SK-N-SH treated with all-trans-retinoic acid at 6 μM for 48 hours (cell line): ENCODE measurements around the gene FOXP4.

Experiments used
- ATAC-seq: fragments of 200-7000 bp; cut with Tn5 transposase; 3 replicates; pipeline ENCODE4 v1.9.1; 2020; ENCODE audit warnings: mild to moderate bottlenecking, moderate library complexity
- BACH2 ChIP-seq: fragments of 250-450 bp; sonication (Bioruptor Pico); IDR thresholded peaks from 2 replicates; pipeline ENCODE4 v1.9.0; 2021; ENCODE audit warnings: mild to moderate bottlenecking, borderline replicate concordance
- CSDC2 ChIP-seq: fragments of 250-450 bp; sonication (Bioruptor Pico); IDR thresholded peaks from 2 replicates; pipeline ENCODE4 v1.5.0; 2020; ENCODE audit warnings: mild to moderate bottlenecking, moderate library complexity
- ESRRG ChIP-seq: fragments of 250-450 bp; sonication (Bioruptor Pico); IDR thresholded peaks from 2 replicates; pipeline ENCODE4 v1.6.1; 2021; ENCODE audit warnings: mild to moderate bottlenecking
- GLIS3 ChIP-seq: fragments of 250-450 bp; sonication (Bioruptor Pico); IDR thresholded peaks from 2 replicates; pipeline ENCODE4 v1.5.0; 2020; ENCODE audit warnings: mild to moderate bottlenecking, moderate library complexity
- ISL1 ChIP-seq: fragments of 250-450 bp; sonication (Bioruptor Pico); IDR thresholded peaks from 2 replicates; pipeline ENCODE4 v2.1.2; 2022; ENCODE audit warnings: mild to moderate bottlenecking, moderate library complexity
- PPARA ChIP-seq: fragments of 250-450 bp; sonication (Bioruptor Pico); IDR thresholded peaks from 2 replicates; pipeline ENCODE4 v1.5.0; 2020; ENCODE audit warnings: mild to moderate bottlenecking, borderline replicate concordance
- SNAI2 ChIP-seq: fragments of 250-450 bp; sonication (Bioruptor Pico); IDR thresholded peaks from 2 replicates; pipeline ENCODE4 v1.5.0; 2020; ENCODE audit warnings: mild to moderate bottlenecking, moderate library complexity
- TCF4 ChIP-seq: fragments of 250-450 bp; sonication (Bioruptor Pico); IDR thresholded peaks from 2 replicates; pipeline ENCODE4 v1.8.0; 2021; ENCODE audit warnings: mild to moderate bottlenecking, moderate library complexity, borderline replicate concordance
- TOX ChIP-seq: fragments of 250-450 bp; sonication (Bioruptor Pico); IDR thresholded peaks from 2 replicates; pipeline ENCODE4 v1.8.0; 2021; ENCODE audit warnings: mild to moderate bottlenecking, moderate library complexity, borderline replicate concordance
- ZC3H10 ChIP-seq: fragments of 250-450 bp; sonication (Bioruptor Pico); IDR thresholded peaks from 2 replicates; pipeline ENCODE4 v1.5.1; 2021; ENCODE audit warnings: mild to moderate bottlenecking, moderate library complexity
- ZFP3 ChIP-seq: fragments of 250-450 bp; sonication (Bioruptor Pico); IDR thresholded peaks from 2 replicates; pipeline ENCODE4 v1.5.0; 2020; ENCODE audit warnings: mild to moderate bottlenecking, moderate library complexity
- ZFP30 ChIP-seq: fragments of 450-650 bp; formaldehyde crosslinking; IDR thresholded peaks from 2 replicates; pipeline ENCODE4 v1.5.0; 2022; ENCODE audit warnings: mild to moderate bottlenecking, moderate library complexity
- ZNF565 ChIP-seq: fragments of 450-650 bp; formaldehyde crosslinking; conservative IDR thresholded peaks from 2 replicates; pipeline ENCODE4 v1.5.0; 2020; ENCODE audit warnings: low read depth, mild to moderate bottlenecking, moderate library complexity
- ZNF8 ChIP-seq: fragments of 450-650 bp; formaldehyde crosslinking; IDR thresholded peaks from 2 replicates; pipeline ENCODE4 v1.5.0; 2020; ENCODE audit warnings: mild to moderate bottlenecking, moderate library complexity
- TF ChIP-seq, protein P1 (sequence below): fragments of 250-450 bp; sonication (Bioruptor Pico); IDR thresholded peaks from 2 replicates; pipeline ENCODE4 v1.5.1; 2020; ENCODE audit warnings: low read depth, mild to moderate bottlenecking, moderate library complexity
- TF ChIP-seq, protein P2 (sequence below): fragments of 250-450 bp; sonication (Bioruptor Pico); IDR thresholded peaks from 2 replicates; pipeline ENCODE4 v1.5.0; 2020; ENCODE audit warnings: mild to moderate bottlenecking, moderate library complexity
- TF ChIP-seq, protein P3 (sequence below): fragments of 250-450 bp; sonication (Bioruptor Pico); IDR thresholded peaks from 2 replicates; pipeline ENCODE4 v1.8.0; 2021; ENCODE audit warnings: low read depth, mild to moderate bottlenecking, moderate library complexity, borderline replicate concordance
- TF ChIP-seq, protein P4 (sequence below): fragments of 250-450 bp; sonication (Bioruptor Pico); IDR thresholded peaks from 2 replicates; pipeline ENCODE4 v1.8.0; 2020; ENCODE audit warnings: mild to moderate bottlenecking, moderate library complexity, borderline replicate concordance

The FOXP4 gene

DNA sequence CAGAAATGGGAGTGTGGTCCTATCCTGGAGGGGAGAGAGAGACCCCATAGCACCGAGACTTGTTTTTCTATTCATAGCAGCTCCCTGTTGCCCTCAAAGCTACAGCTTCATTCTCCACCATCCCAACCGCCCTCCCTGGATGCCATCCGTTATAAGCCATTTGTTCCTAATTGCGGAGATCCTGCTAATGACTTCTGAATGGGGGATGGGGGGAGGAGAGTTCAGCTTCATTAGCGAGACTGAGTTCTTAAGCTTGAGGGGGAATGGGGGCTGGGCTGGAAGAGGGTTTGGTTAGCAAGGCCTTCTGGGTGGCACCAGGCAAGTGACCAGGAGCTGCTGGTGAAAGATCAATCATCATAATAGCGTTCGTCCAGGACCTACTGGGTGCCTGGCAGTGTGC lies 27.1 kb downstream of the FOXP4 start:
- TF ChIP-seq ZFP3 (no peak), PPARA (CRISPR knock-in tag) (no peak), BACH2 (CRISPR knock-in tag) (no peak), ZC3H10 (CRISPR knock-in tag) (no peak), TOX (CRISPR knock-in tag) (no peak), ZNF565 (CRISPR knock-in tag) (no peak), GLIS3 (CRISPR knock-in tag) (no peak), ESRRG (CRISPR knock-in tag) (no peak), CSDC2 (CRISPR knock-in tag) (no peak)
- TF ChIP-seq, protein P1, sequence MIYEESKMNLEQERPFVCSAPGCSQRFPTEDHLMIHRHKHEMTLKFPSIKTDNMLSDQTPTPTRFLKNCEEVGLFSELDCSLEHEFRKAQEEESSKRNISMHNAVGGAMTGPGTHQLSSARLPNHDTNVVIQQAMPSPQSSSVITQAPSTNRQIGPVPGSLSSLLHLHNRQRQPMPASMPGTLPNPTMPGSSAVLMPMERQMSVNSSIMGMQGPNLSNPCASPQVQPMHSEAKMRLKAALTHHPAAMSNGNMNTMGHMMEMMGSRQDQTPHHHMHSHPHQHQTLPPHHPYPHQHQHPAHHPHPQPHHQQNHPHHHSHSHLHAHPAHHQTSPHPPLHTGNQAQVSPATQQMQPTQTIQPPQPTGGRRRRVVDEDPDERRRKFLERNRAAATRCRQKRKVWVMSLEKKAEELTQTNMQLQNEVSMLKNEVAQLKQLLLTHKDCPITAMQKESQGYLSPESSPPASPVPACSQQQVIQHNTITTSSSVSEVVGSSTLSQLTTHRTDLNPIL: no peak
- TF ChIP-seq, protein P2, sequence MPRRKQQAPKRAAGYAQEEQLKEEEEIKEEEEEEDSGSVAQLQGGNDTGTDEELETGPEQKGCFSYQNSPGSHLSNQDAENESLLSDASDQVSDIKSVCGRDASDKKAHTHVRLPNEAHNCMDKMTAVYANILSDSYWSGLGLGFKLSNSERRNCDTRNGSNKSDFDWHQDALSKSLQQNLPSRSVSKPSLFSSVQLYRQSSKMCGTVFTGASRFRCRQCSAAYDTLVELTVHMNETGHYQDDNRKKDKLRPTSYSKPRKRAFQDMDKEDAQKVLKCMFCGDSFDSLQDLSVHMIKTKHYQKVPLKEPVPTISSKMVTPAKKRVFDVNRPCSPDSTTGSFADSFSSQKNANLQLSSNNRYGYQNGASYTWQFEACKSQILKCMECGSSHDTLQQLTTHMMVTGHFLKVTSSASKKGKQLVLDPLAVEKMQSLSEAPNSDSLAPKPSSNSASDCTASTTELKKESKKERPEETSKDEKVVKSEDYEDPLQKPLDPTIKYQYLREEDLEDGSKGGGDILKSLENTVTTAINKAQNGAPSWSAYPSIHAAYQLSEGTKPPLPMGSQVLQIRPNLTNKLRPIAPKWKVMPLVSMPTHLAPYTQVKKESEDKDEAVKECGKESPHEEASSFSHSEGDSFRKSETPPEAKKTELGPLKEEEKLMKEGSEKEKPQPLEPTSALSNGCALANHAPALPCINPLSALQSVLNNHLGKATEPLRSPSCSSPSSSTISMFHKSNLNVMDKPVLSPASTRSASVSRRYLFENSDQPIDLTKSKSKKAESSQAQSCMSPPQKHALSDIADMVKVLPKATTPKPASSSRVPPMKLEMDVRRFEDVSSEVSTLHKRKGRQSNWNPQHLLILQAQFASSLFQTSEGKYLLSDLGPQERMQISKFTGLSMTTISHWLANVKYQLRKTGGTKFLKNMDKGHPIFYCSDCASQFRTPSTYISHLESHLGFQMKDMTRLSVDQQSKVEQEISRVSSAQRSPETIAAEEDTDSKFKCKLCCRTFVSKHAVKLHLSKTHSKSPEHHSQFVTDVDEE (CRISPR knock-in tag): no peak
- TF ChIP-seq, protein P3, sequence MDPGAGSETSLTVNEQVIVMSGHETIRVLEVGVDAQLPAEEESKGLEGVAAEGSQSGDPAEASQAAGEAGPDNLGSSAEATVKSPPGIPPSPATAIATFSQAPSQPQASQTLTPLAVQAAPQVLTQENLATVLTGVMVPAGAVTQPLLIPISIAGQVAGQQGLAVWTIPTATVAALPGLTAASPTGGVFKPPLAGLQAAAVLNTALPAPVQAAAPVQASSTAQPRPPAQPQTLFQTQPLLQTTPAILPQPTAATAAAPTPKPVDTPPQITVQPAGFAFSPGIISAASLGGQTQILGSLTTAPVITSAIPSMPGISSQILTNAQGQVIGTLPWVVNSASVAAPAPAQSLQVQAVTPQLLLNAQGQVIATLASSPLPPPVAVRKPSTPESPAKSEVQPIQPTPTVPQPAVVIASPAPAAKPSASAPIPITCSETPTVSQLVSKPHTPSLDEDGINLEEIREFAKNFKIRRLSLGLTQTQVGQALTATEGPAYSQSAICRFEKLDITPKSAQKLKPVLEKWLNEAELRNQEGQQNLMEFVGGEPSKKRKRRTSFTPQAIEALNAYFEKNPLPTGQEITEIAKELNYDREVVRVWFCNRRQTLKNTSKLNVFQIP (CRISPR knock-in tag): no peak
- TF ChIP-seq, protein P4, sequence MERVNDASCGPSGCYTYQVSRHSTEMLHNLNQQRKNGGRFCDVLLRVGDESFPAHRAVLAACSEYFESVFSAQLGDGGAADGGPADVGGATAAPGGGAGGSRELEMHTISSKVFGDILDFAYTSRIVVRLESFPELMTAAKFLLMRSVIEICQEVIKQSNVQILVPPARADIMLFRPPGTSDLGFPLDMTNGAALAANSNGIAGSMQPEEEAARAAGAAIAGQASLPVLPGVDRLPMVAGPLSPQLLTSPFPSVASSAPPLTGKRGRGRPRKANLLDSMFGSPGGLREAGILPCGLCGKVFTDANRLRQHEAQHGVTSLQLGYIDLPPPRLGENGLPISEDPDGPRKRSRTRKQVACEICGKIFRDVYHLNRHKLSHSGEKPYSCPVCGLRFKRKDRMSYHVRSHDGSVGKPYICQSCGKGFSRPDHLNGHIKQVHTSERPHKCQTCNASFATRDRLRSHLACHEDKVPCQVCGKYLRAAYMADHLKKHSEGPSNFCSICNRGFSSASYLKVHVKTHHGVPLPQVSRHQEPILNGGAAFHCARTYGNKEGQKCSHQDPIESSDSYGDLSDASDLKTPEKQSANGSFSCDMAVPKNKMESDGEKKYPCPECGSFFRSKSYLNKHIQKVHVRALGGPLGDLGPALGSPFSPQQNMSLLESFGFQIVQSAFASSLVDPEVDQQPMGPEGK (CRISPR knock-in tag): no peak
- no peak for ATAC-seq

DNA sequence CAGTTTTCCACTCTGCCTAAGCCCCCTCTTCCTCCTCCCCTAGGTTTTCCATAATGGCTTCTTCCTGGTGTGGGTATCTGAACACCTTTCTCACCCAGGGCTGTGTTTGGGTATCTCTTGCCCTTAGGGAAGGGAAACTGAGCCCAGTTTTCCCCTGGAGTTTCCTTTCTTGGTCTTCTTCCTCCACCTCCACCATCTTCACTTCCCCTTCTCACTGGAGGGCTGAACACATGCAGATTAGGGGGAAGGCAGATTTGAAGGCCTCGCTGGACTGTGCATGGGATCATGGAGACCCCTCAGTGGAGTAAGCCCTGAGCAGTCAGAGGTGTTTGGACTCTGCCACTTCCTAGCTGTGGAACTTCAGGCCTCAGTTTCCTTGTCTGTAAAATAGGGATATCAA lies 27.8 kb downstream of the FOXP4 start:
- ATAC-seq: no peak
- TF ChIP-seq, protein P3 (CRISPR knock-in tag): no peak

DNA sequence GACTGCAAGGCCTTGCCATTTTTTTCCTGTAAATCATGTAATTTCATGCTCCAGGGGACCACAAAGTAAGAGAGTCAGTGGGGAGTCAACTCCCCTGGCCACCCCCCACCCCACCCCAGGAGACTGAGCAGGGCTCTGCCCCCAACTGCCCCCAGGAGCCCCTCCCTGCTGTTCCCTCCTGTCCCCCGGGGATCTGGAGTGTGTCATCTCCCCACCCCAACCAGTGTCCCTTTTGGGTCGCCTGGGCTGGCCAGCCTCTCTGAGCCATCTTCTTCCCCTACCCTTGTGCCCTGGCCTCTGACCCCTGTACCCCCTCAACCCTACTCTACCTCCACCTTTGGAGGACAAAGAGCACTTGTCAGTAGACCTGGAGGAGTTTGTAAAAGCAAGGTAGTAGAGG lies 29.4 kb downstream of the FOXP4 start:
- no peak for ATAC-seq
- no peak for TF ChIP-seq ESRRG (CRISPR knock-in tag)
- no peak for TF ChIP-seq ZFP3
- TF ChIP-seq PPARA (CRISPR knock-in tag): no peak

DNA sequence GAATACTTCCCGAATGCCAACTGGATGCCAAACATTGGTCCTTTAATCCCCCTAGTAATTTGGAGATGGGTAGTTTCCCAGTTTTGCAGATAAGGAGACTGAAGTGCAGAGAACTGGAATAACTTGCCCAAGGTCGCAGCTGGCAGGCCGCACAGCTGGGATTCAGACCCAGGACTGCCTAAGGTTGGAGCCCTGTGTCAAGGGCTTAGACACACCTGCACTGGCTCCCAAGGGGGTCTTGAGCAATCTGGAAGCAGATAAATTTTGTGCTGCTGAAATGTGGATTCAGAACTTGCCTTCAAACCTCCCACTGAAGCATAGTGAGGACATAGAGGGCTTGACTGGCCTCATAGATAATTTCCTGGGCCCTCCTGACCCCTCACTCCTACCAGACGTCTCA lies 30.5 kb downstream of the FOXP4 start:
- ATAC-seq: no peak
- TF ChIP-seq ZFP30 (CRISPR knock-in tag): no peak
- no peak for TF ChIP-seq PPARA (CRISPR knock-in tag)
- no peak for TF ChIP-seq ZNF8 (CRISPR knock-in tag)
- no peak for TF ChIP-seq SNAI2 (CRISPR knock-in tag)
- TF ChIP-seq TCF4 (CRISPR knock-in tag): no peak
- TF ChIP-seq ISL1: no peak
- TF ChIP-seq, protein P1: no peak
- TF ChIP-seq, all 23 proteins: peak for 0
